GM12878 (cell line): Measurements from ENCODE around the gene RAG1. TPM values are rescaled to one million over a fixed set of nuclear protein-coding genes. Genes with fewer than 3 reads are reported as not detected.

Experiments used
- ATAC-seq: fragments of 200-7000 bp; cut with Tn5 transposase; 3 replicates; pipeline ENCODE4 v1.9.1; 2020; ENCODE audit warnings: mild to moderate bottlenecking, moderate library complexity
- BruUV-seq: library from RNA; stranded (reverse); fragments of 400-500 nt; replicated peaks from 2 replicates; lab custom pipeline; 2021; lab: Mats Ljungman, UMichigan
- CTCF ChIA-PET: fragments of 300-600 bp; sonication (Branson Sonifier 250); formaldehyde crosslinking; extraction: SDS; loops from one replicate; lab custom pipeline; 2021; ENCODE audit warnings: inconsistent platforms; lab: Yijun Ruan, JAX
- POLR2A ChIA-PET: fragments of 350-600 bp; formaldehyde crosslinking; extraction: SDS; loops from one replicate; lab custom pipeline; 2021; ENCODE audit warnings: inconsistent platforms; lab: Charles Lee
- RAD21 ChIA-PET: fragments of 300-600 bp; sonication (Branson Sonifier 250); formaldehyde crosslinking; loops from one replicate; lab custom pipeline; 2023; ENCODE audit warnings: antibody characterized with exemption; ENCODE audit not compliant: unreplicated experiment; lab: Charles Lee
- SMC1A ChIA-PET: fragments of 300-600 bp; sonication (Branson Sonifier 250); formaldehyde crosslinking; loops from one replicate; lab custom pipeline; 2023; ENCODE audit not compliant: unreplicated experiment, uncharacterized antibody; lab: Charles Lee
- DNase-seq: peaks from one replicate; pipeline ENCODE4 v3.0.0-alpha.2; 2011; ENCODE audit warnings: low read depth, low spot score
- FAIRE-seq: peaks from 3 replicates; lab custom pipeline; 2011; peaks lifted over from hg19 to GRCh38; lab: Jason Lieb, UNC
- H2AFZ ChIP-seq: 2 replicates; pipeline ENCODE4 v1.6.0; 2011; ENCODE audit warnings: low read depth, low read length, control low read depth; ENCODE audit not compliant: control insufficient read depth
- H3K27ac ChIP-seq: 2 replicates; pipeline ENCODE4 v1.5.1; 2011; ENCODE audit warnings: control low read depth; ENCODE audit not compliant: control insufficient read depth, insufficient read depth
- H3K27me3 ChIP-seq, 2 experiments: replicated peaks in 1 of 2; 2 replicates each; pipeline versions ENCODE4 v1.6.0 to v1.6.1; 2011; ENCODE audit warnings: low read length in 1 of 2; ENCODE audit not compliant: control insufficient read depth in 2 of 2, insufficient read depth in 2 of 2
- H3K36me3 ChIP-seq, 2 experiments: 2 replicates each; pipeline ENCODE4 v1.5.1; 2011; ENCODE audit warnings: low read length in 1 of 2; ENCODE audit not compliant: control insufficient read depth in 2 of 2, insufficient read depth in 2 of 2
- H3K4me1 ChIP-seq: 2 replicates; pipeline ENCODE4 v1.6.1; 2011; ENCODE audit warnings: mild to moderate bottlenecking, low read length, moderate library complexity, mixed read lengths; ENCODE audit not compliant: control insufficient read depth, insufficient read depth
- H3K4me2 ChIP-seq: 2 replicates; pipeline ENCODE4 v1.6.0; 2011; ENCODE audit warnings: control low read depth; ENCODE audit not compliant: control insufficient read depth, insufficient read depth
- H3K4me3 ChIP-seq: fragments of 200-600 bp; sonication (generic); 2 replicates; pipeline ENCODE4 v1.5.1; 2016
- H3K79me2 ChIP-seq: 2 replicates; pipeline ENCODE4 v1.6.0; 2011; ENCODE audit warnings: low read length; ENCODE audit not compliant: control insufficient read depth, insufficient read depth
- H3K9ac ChIP-seq: 2 replicates; pipeline ENCODE4 v1.8.0; 2011; ENCODE audit warnings: low read length, control low read depth, mixed read lengths; ENCODE audit not compliant: control insufficient read depth, insufficient read depth
- H3K9me3 ChIP-seq: replicated peaks from 3 replicates; pipeline ENCODE4 v1.5.1; 2011; ENCODE audit warnings: mild to moderate bottlenecking, low read length; ENCODE audit not compliant: control insufficient read depth, insufficient read depth
- H4K20me1 ChIP-seq: 2 replicates; pipeline ENCODE4 v1.6.0; 2011; ENCODE audit not compliant: control insufficient read depth, insufficient read depth
- ATF7 ChIP-seq: fragments of 450-650 bp; IDR thresholded peaks from 2 replicates; pipeline ENCODE4 v1.6.1; 2016; ENCODE audit warnings: low read depth, mild to moderate bottlenecking
- CTCF ChIP-seq, 3 experiments: IDR thresholded peaks in 2 of 3; conservative IDR thresholded peaks in 1 of 3; 2 replicates each; pipeline ENCODE4 v1.5.1; 2011; ENCODE audit warnings: low read depth in 3 of 3, low read length in 3 of 3, mild to moderate bottlenecking in 3 of 3, control low read depth in 2 of 3, moderate library complexity in 2 of 3, inconsistent platforms in 1 of 3, mixed read lengths in 1 of 3; ENCODE audit not compliant: control insufficient read depth in 2 of 3, insufficient read depth in 1 of 3; ENCODE audit errors: extremely low read depth in 1 of 3
- NFYB ChIP-seq: IDR thresholded peaks from 2 replicates; pipeline ENCODE4 v1.6.1; 2011; ENCODE audit warnings: low read depth, mild to moderate bottlenecking, low read length, improper control_type of control experiment, moderate library complexity; ENCODE audit not compliant: insufficient read depth
- NR2C1 ChIP-seq: fragments of 450-650 bp; IDR thresholded peaks from 2 replicates; pipeline ENCODE4 v1.6.1; 2017; ENCODE audit warnings: antibody characterized with exemption, mild to moderate bottlenecking, moderate library complexity
- RAD21 ChIP-seq: IDR thresholded peaks from 2 replicates; pipeline ENCODE4 v1.6.1; 2011; ENCODE audit warnings: mild to moderate bottlenecking, low read depth, low read length, moderate library complexity; ENCODE audit not compliant: insufficient read depth
- RELA ChIP-seq: fragments of 450-650 bp; IDR thresholded peaks from 2 replicates; pipeline ENCODE4 v1.8.0; 2014; ENCODE audit warnings: borderline replicate concordance; ENCODE audit not compliant: partially characterized antibody
- SIX5 ChIP-seq: IDR thresholded peaks from 2 replicates; pipeline ENCODE4 v1.6.1; 2011; ENCODE audit warnings: mild to moderate bottlenecking, low read depth, low read length, moderate library complexity; ENCODE audit not compliant: severe bottlenecking
- SMC3 ChIP-seq: IDR thresholded peaks from 2 replicates; pipeline ENCODE4 v1.6.1; 2011; ENCODE audit warnings: low read length, improper control_type of control experiment, borderline replicate concordance
- STAT3 ChIP-seq: IDR thresholded peaks from 2 replicates; pipeline ENCODE4 v1.6.1; 2011; ENCODE audit warnings: low read depth, low read length, improper control_type of control experiment
- USF1 ChIP-seq: IDR thresholded peaks from 2 replicates; pipeline ENCODE4 v1.6.1; 2011; ENCODE audit warnings: borderline replicate concordance, low read depth, mild to moderate bottlenecking, moderate library complexity, mixed read lengths, low read length; ENCODE audit not compliant: insufficient read depth; ENCODE audit errors: extremely low read length
- YY1 ChIP-seq: IDR thresholded peaks from 2 replicates; pipeline ENCODE4 v1.6.1; 2011; ENCODE audit warnings: low read depth, mild to moderate bottlenecking, low read length
- WGBS: methylation state at CpG from one replicate; pipeline ENCODE4 v1.1.6; 2016; ENCODE audit warnings: low lambda C conversion rate; ENCODE audit not compliant: insufficient replicate concordance, insufficient coverage; ENCODE audit errors: missing lambda C conversion rate; 5-methylcytosine and 5-hydroxymethylcytosine counted together
- in situ Hi-C: fragments of 300-500 bp; cut with MboI; formaldehyde crosslinking; loops from 9 replicates; pipeline ENCODE4 v1.14.3; 2018; ENCODE audit warnings: mixed read lengths
- intact Hi-C: fragments of 100-400 bp; cut with micrococcal nuclease; formaldehyde crosslinking; loops from one replicate; pipeline ENCODE4 v1.14.2; 2022; ENCODE audit not compliant: unreplicated experiment
- polyA plus RNA-seq, 11 experiments: library from polyadenylated mRNA; depleted of rRNA in 4 of 11; unstranded in 6 of 11; stranded (reverse) in 5 of 11; fragments of >200 nt; fragmentation: Nextera tagmentation in 4 of 11; fragmentation: Illumina TruSeq in 1 of 11; extraction: Ambion mirVana in 4 of 11; extraction: Trizol in 1 of 11; gene quantifications; 1 replicate in 1 of 11; 2 replicates in 10 of 11; pipeline versions ENCODE4 v1.2.1 to v1.2.3, GENCODE V29; 2011 to 2016; ENCODE audit warnings: inconsistent platforms in 2 of 11, missing spikeins in 2 of 11, low read depth in 1 of 11
- total RNA-seq, 4 experiments: library from RNA; depleted of rRNA in 3 of 4; stranded (reverse); fragments of >200 nt in 3 of 4; fragmentation: Illumina TruSeq in 1 of 4; extraction: Trizol in 1 of 4; gene quantifications; 2 replicates each; pipeline versions ENCODE4 v1.2.1 to v1.2.3, GENCODE V29; 2013 to 2021
- TF ChIP-seq, protein P1 (sequence below): IDR thresholded peaks from 2 replicates; pipeline ENCODE4 v1.6.1; 2012; ENCODE audit warnings: low read depth, low read length, improper control_type of control experiment

Gene RAG1
- total and polyA plus RNA-seq, 10 of the 15 experiments (the other 5 are each of a cell fraction or from before 2014, with no cell fraction given): 0.01 to 0.44 (median 0.05) TPM; not detected in 3

DNA sequence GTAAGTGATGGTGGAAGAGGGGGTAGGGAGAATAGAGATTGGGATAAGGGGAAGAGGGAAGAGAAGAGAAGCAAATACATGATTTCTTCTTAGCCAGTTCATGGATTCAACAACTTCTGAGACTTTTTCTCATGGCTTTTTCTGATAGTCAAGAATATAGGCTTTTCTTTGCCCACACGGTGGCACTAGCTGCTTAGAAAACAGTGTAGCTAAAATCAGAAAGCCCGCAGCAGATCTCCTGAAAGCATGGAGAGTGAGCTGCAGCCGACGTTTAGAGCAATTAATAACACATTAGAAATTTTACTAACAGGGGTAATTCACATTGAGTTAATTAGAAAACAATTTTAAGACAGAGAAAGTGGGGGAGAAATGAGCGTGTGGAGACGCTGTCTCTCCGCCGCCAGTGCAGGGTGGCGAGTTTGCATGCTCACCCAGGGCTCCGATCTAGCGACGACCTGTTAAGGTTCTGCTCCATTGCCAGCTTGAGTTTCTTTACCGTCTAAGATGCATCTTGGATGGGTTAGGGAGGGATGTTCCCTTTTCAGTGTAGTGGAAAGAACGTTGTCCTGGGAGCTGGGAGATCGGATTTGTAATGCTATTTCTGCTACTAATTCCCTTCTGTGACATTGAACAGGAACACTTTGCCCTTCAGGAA is 3.3 kb upstream of the RAG1 start:
- in situ Hi-C loops (loop anchor here (5.0 kb wide), 2 partner anchors 103 to 183 kb away; no protein-coding TSS in a partner anchor), intact Hi-C loops (loop anchor here (1.0 kb wide), 2 partner anchors 109 to 183 kb away; no protein-coding TSS in a partner anchor)
- Histone ChIP-seq H3K4me2 (peak overlapping the region; percentile 22; the same call in 1 of the 2 replicates), H4K20me1 (no peaks in the 10 kb centered on the region), H3K36me3 (no peaks in the 10 kb centered on the region), H3K4me3 (no peak overlapping the region), H3K9me3 (no peaks in the 10 kb centered on the region; the same call in 2 of the 3 replicates), H3K27me3 (peaks cover 0 to 8% of the 10 kb centered on the region in 2 experiments; a peak in 1 of 4 replicates), H3K27ac (no peak overlapping the region), H2AFZ (no peak overlapping the region), H3K4me1 (no peaks in the 10 kb centered on the region), H3K9ac (no peak overlapping the region), H3K79me2 (no peaks in the 10 kb centered on the region)
- DNase-seq (peak; percentile 20), ATAC-seq (peak; percentile 82), FAIRE-seq (no peak)
- ChIA-PET RAD21 (interaction anchor here (1.0 to 5.5 kb wide), 8 partner anchors 72 to 272 kb away, joined by 3 to 67 read pairs (median 7); no protein-coding TSS in a partner anchor), SMC1A (interaction anchor here (0.6 to 6.4 kb wide), 16 partner anchors 9 to 272 kb away, joined by 3 to 46 read pairs (median 4); no protein-coding TSS in a partner anchor), POLR2A (no interaction called here), CTCF (interaction anchor here (0.7 to 10.8 kb wide), 26 partner anchors 9 to 274 kb away, joined by 3 to 208 read pairs (median 4); no protein-coding TSS in a partner anchor)
- WGBS: 1% methylated on average over 15 of the region's 15 CpGs
- TF ChIP-seq NR2C1 (no peak), RELA (no peak), RAD21 (peak; percentile 89), SMC3 (peak; percentile 78; the same call in 1 of the 2 replicates), SIX5 (no peak), STAT3 (0 out of 2 replicates have a peak, but pooled peaks have one; percentile 16), NFYB (no peak), CTCF (IDR thresholded peaks at IDR 0.05 in 2 of 3, conservative IDR thresholded peaks at IDR 0.05 in 1 of 3; ENCODE audit: control insufficient read depth in 2 of 3, extremely low read depth in 1 of 3, insufficient read depth in 1 of 3, low read depth in 3 of 3, low read length in 3 of 3) (peak; percentile 43 to 73 (median 55); a peak in 5 of 6 replicates), USF1 (no peak), YY1 (0 out of 2 replicates have a peak, but pooled peaks have one; percentile 15), ATF7 (no peak)
- TF ChIP-seq, protein P1, sequence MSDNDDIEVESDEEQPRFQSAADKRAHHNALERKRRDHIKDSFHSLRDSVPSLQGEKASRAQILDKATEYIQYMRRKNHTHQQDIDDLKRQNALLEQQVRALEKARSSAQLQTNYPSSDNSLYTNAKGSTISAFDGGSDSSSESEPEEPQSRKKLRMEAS: no peak
- no TSS peak for BruUV-seq
